Activated T-helper 1 cell treated with anti-CD3 and anti-CD28 coated beads, Interleukin-2, amount 50 U/mL, for 16 hours (primary cell): ENCODE results near the gene RRAGC.
"Not testable (repeated sequence)": the region's sequence is repeated elsewhere in the genome, so short reads cannot be mapped to it uniquely, and the experiment has no call there.

ENCODE experiments used
- DNase-seq, 2 donors: peaks; one replicate each; pipeline ENCODE4 v3.0.0-alpha.2; 2020; ENCODE audit warnings: low read depth in 1 of 2, low spot score in 1 of 2

The RRAGC gene

GRCh38 chr1:38817267-38818174 lies 42.1 kb downstream of the RRAGC start:
- no peak for DNase-seq

- no peak for DNase-seq
Measured at GRCh38 chr1:38815903-38816627, 43.5 kb downstream of the RRAGC start.

DNA sequence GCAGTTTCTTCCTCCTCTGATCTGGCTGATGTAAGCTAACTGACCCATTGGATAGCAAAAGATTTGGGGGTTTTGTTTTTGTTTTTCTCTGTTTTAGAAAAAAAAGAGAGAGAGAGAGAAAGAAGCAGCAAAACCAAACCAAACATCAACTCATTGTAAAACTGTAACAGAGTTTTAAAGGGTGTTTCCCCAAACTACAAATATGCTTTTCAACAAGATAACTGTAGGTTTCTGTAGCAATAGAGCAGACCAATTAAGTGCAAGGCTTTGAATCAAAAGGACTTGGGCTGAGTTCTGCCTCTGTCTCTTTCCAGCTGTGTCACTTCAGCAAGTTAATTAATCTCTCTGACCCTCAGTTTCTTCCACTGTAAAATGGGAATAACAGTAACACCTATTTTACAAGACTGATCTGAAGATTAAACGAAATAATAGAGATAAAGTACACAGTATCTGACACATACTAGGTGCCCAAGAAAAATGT lies 44.5 kb downstream of the RRAGC start:
- no peak for DNase-seq

DNA sequence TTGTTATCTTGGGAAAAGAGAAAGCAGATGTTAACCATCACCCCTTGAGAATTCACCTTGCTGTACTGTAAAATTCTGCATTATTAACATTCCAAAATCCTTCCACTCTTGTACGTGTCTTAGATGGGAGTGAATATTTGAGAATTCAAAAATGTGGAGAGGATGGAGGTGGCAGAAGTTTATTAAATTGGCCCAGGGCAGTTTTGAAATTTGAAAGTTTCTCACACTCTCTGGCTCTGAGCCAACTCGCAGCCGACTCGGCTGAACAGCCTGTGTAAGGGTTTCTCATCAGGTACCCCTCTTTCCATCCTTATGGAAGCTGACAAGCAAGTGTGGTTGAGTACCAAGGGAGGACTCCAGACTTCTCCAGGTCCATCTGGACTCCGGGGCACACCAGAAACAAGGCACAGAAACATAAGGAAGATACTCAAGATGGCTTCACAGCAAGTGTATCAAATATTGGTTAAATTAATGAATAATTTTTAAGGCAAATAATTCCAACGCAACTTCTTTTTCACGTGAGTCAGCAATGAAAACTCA lies 45.1 kb downstream of the RRAGC start:
- no peak for DNase-seq

DNA sequence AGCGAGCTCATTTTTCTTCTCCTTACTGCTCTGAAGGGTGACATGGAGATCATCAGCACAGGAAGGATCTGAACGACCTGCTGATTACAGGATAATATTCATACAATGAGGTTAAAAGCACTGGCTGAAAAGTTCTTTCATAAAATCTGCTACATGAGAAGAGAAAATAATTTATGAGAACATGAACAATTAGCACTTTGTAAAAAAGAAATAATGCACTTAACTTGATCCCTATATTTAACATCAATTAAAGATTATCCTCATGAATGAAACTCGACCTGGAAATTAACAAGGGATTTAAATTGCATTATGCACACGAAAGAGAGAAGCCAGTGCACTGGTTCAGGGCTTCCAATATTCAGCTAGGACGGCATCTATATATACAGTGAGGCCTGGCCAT lies 46.6 kb downstream of the RRAGC start:
- no peak for DNase-seq

GRCh38 chr1:38811466-38811865 lies 48.1 kb downstream of the RRAGC start:
- DNase-seq, result not testable (repeated sequence)

DNA sequence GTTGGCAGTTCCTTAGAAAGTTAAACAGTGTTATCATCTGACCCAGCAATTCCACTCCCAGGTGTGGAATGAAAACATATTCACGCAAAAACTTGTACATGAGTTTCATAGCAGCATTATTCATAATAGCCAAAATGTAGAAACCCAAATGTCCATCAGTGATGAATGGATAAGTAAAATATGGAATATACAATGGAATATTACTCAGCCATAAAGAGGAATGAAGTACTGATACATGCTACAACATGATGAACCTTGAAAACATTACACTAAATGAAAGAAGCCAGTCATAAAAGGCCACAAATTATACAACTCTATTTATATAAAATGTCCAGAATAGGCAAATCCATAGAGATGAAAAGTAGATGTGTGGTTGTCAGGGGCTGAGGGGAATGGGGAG lies 53.5 kb downstream of the RRAGC start:
- DNase-seq, result no peak

DNA sequence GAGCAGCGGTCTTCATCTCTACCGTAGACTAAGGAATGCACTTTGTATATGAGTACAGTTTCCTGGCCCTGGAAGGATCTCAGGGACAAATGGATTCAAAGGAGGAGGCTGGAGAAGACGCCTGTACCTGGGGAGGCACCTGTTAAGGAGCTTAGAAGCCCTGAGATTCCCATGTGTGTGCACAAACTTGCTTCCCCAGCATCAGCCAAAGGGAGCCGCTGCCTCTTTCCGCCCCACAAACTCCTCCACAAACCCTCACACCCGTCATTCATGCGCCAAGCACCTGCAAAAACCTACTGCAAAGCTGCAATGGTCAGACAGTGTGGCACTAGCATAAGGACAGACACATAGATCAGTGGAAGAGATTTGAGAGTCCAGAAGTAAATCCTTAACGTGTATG lies 54.5 kb downstream of the RRAGC start:
- no peak for DNase-seq

DNA sequence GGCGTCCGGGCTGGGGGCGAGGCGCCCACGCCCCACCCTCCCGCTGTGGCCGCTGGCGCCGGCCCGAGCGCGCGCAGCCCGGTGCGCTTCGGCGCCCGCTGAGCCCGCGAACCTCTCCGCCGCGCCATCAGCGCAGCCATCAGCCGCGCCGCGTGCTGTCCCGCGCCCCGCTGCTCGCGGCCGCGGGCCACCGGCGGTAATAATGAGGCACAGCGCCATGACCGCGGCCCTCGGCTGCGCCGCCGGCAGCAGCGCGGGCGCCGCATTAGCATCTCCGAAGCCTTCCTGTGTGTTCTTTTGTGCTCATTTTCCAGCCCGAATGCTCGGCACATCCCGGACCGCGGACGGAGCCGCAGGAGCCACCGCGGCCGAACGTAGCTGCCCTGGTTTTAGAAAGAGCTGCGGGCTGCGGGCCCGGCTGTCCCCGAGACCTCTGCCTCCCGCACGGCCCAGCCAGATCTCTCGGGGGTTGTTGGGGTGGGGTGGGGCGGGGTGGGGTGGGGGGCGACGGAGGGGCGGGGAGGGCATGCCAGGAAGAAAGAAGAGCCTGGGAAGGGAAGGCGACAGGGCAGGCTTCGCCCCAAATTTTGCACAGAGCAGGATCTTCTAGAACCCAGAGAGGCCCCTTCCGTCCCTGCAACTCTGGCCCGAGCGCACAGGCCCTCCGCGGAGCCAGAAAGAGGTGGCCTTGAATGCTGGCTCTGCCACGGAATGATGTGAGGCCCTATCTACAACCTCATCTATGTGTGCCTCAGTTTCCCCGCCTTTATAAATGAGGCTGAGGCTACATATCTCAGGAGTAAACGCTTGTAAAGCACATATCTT lies 55.3 kb downstream of the RRAGC start:
- no peak for DNase-seq

- DNase-seq, result no peak
Measured at GRCh38 chr1:38803647-38804046, 55.9 kb downstream of the RRAGC start.

GRCh38 chr1:38800720-38801671 lies 58.6 kb downstream of the RRAGC start:
- no peak for DNase-seq

- no peak for DNase-seq
Measured at GRCh38 chr1:38793299-38793698, 66.3 kb downstream of the RRAGC start.

GRCh38 chr1:38791892-38792291 lies 67.7 kb downstream of the RRAGC start:
- DNase-seq, result no peak

DNA sequence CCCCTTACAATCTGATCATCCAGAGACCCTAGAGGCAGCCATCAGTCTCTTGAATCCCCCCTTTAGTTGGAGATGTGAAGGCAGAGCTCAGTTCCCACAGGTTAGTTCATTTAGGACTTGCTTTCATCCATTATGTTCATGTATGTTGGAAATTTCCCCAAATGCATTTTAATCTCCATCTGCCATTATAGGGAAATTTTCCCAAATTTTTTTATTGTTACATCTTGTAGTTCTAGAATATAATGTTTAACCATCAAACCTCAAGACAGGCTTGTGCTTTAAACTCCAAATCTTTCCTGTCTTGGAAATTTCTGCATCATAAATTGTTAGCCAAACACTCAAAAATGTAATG lies 68.4 kb downstream of the RRAGC start:
- no peak for DNase-seq

GRCh38 chr1:38790422-38791163 lies 69.0 kb downstream of the RRAGC start:
- no peak for DNase-seq

DNA sequence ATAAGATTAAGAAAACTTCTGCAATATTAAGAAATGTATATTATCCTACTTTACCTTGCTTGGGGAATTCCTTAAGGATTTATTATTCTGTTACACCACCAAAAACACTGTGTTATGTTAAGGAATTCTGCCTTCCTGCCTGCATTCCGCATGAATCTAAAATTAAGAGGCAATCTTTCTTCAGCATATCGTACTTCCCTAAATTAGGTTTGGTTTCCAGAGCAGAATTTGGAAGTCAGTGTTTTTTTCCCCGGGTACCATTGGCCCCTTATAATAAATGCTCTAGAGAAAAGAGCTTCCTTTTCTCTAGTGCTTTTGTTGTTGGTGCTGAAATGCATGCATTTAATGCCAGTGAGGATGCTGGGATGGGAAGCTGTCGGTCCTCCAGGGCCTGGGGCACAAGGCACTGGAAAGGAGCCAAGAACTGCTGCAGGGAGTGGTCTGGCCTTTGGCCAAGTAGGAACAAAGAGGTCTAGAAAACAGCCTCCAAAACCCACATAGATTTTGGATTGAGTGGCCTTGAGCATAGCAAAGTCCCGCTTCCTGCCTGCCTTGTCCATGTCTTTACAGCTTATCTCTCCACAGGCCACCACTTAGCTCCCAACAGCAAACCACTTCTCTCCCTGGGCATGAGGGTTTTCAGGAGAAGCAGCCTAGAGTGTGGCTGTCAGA lies 69.9 kb downstream of the RRAGC start:
- no peak for DNase-seq

- no peak for DNase-seq
Measured at GRCh38 chr1:38788341-38789336, 70.9 kb downstream of the RRAGC start.
